ENCODE results near the gene GREM2. TPM values are rescaled to one million over a fixed set of nuclear protein-coding genes. Genes with fewer than 3 reads are reported as not detected.

Gene GREM2
- total RNA-seq, 2 donors from 2014 or later: 1.6 TPM

- H3K27me3 ChIP-seq (replicated peaks; ENCODE audit: insufficient read depth): no peaks in the 10 kb centered on the region
- intact Hi-C loops (cut with DNase I): loop anchor here (10.0 kb wide), 1 partner anchor 401 kb away; no protein-coding TSS in a partner anchor
These were observed 16.5 kb downstream of the GREM2 start for GRCh38 chr1:240595476-240595875.

GRCh38 chr1:240591564-240591963 lies 20.4 kb downstream of the GREM2 start:
- Histone ChIP-seq H3K9me3 (no peaks in the 10 kb centered on the region), H3K27me3 (replicated peaks; ENCODE audit: insufficient read depth) (no peaks in the 10 kb centered on the region), H3K27ac (no peak overlapping the region), H3K36me3 (no peaks in the 10 kb centered on the region), H3K4me3 (no peak overlapping the region), H3K4me1 (replicated peaks) (no peaks in the 10 kb centered on the region)
- no peak for TF ChIP-seq CTCF (IDR thresholded peaks at IDR 0.05)
- TF ChIP-seq POLR2AphosphoS5 (IDR thresholded peaks at IDR 0.05): no peak
- no peak for TF ChIP-seq POLR2A (IDR thresholded peaks at IDR 0.05)
- intact Hi-C loops (cut with DNase I): loop anchor here (10.0 kb wide), 1 partner anchor 397 kb away; no protein-coding TSS in a partner anchor
- DNase-seq (ENCODE audit: low spot score): no peak
- WGBS: 51% methylated on average over 3 of the region's 3 CpGs

More at GRCh38 chr1:240595476-240595875, 16.5 kb downstream of the GREM2 start:
- TF ChIP-seq POLR2AphosphoS5 (IDR thresholded peaks at IDR 0.05) (no peak), POLR2A (IDR thresholded peaks at IDR 0.05) (no peak), CTCF (IDR thresholded peaks at IDR 0.05) (no peak)
- H3K4me1 ChIP-seq (replicated peaks): no peaks in the 10 kb centered on the region
- no peak overlapping the region for H3K27ac ChIP-seq
- H3K4me3 ChIP-seq: no peak overlapping the region
- DNase-seq (ENCODE audit: low spot score): no peak
- 94% methylated on average over 2 of the region's 2 CpGs for WGBS
- no peaks in the 10 kb centered on the region for H3K9me3 ChIP-seq
- no peaks in the 10 kb centered on the region for H3K36me3 ChIP-seq

DNA sequence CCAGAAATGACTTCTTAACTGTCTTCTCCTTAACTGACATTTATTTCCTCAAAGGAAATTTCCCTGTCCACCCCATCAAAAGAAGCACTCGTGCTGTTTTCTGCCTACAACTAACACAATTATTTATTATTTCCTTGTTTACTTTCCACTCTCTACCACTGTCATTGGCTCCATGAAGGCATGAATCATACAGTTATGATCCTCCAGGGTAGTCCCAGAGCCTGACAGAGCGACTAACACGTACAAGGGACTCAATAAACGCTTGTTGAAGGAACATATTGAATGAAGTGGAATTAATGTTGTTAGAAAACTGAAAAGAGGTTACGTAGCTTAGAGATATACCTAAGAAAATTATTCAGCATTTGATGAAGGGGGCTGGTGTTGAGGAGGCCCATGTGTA lies 20.9 kb downstream of the GREM2 start:
- TF ChIP-seq CTCF (IDR thresholded peaks at IDR 0.05) (no peak), POLR2A (IDR thresholded peaks at IDR 0.05) (no peak), POLR2AphosphoS5 (IDR thresholded peaks at IDR 0.05) (no peak)
- no peak for DNase-seq (ENCODE audit: low spot score)
- no peak overlapping the region for H3K4me3 ChIP-seq
- no peaks in the 10 kb centered on the region for H3K27me3 ChIP-seq (replicated peaks; ENCODE audit: insufficient read depth)
- intact Hi-C loops (cut with DNase I): loop anchor here (10.0 kb wide), 1 partner anchor 396 kb away; no protein-coding TSS in a partner anchor
- H3K9me3 ChIP-seq: no peaks in the 10 kb centered on the region
- WGBS: 87% methylated on average over 5 of the region's 5 CpGs
- H3K36me3 ChIP-seq: no peaks in the 10 kb centered on the region
- H3K27ac ChIP-seq: no peak overlapping the region
- no peaks in the 10 kb centered on the region for H3K4me1 ChIP-seq (replicated peaks)

DNA sequence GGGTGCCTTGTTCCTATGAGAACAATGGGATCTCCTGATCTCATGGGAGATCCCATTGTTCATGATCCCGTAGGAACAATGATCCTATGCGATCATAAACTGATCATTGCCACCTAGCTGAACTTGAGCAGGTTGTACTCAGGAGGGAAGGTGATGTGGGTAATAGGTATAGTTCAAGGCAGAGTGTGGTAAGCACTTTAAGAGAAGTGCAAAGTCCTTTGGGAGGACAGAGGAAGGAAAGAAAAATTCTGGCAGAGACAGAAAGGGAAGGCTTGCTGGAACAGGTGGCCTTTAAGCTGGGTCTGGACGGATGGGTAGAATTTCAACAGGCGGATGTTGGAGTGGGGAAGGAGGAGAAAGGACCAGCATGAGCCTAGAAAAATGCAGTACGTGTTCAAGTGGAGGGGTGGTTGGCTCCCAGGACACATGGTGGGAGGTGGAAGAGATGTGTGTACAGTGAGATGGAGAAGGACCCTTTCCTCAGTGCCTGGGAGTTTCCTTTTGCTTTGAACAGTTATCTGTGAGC lies 22.3 kb downstream of the GREM2 start:
- TF ChIP-seq POLR2AphosphoS5 (IDR thresholded peaks at IDR 0.05) (no peak), POLR2A (IDR thresholded peaks at IDR 0.05) (no peak), CTCF (IDR thresholded peaks at IDR 0.05) (no peak)
- no peak for DNase-seq (ENCODE audit: low spot score)
- no peaks in the 10 kb centered on the region for H3K4me1 ChIP-seq (replicated peaks)
- H3K27ac ChIP-seq: no peak overlapping the region
- WGBS: 89% methylated on average over 5 of the region's 5 CpGs
- intact Hi-C loops (cut with DNase I): loop anchor here (10.0 kb wide), 1 partner anchor 395 kb away; no protein-coding TSS in a partner anchor
- no peak overlapping the region for H3K4me3 ChIP-seq
- H3K36me3 ChIP-seq: no peaks in the 10 kb centered on the region
- H3K9me3 ChIP-seq: no peaks in the 10 kb centered on the region
- no peaks in the 10 kb centered on the region for H3K27me3 ChIP-seq (replicated peaks; ENCODE audit: insufficient read depth)

GRCh38 chr1:240586006-240586405 lies 25.9 kb downstream of the GREM2 start:
- no peak for TF ChIP-seq POLR2A (IDR thresholded peaks at IDR 0.05)
- TF ChIP-seq CTCF (IDR thresholded peaks at IDR 0.05): no peak
- no peak for TF ChIP-seq POLR2AphosphoS5 (IDR thresholded peaks at IDR 0.05)
- 75% methylated on average over 2 of the region's 2 CpGs for WGBS

More at GRCh38 chr1:240586006-240586405, 25.9 kb downstream of the GREM2 start:
- H3K4me1 ChIP-seq (replicated peaks): no peaks in the 10 kb centered on the region
- H3K27ac ChIP-seq: no peak overlapping the region
- peaks cover 3% of the 10 kb centered on the region for H3K9me3 ChIP-seq
- H3K27me3 ChIP-seq (replicated peaks; ENCODE audit: insufficient read depth): no peaks in the 10 kb centered on the region
- DNase-seq (ENCODE audit: low spot score): no peak
- H3K4me3 ChIP-seq: no peak overlapping the region
- no peaks in the 10 kb centered on the region for H3K36me3 ChIP-seq
- intact Hi-C loops (cut with DNase I): no loop called here

Measured in prostate gland (tissue), 2 donors.